HCT116 (cell line): ENCODE data around the gene RPS6KC1. TPM values are rescaled to one million over a fixed set of nuclear protein-coding genes. Genes with fewer than 3 reads are reported as not detected.

Experiments used
- ATAC-seq: fragments of 200-7000 bp; cut with Tn5 transposase; 2 replicates; pipeline ENCODE4 v1.9.1; 2020; ENCODE audit warnings: mild to moderate bottlenecking, moderate library complexity
- BruUV-seq: library from RNA; stranded (reverse); fragments of 400-500 nt; replicated peaks from 2 replicates; lab custom pipeline; 2021; lab: Mats Ljungman, UMichigan
- CTCF ChIA-PET: fragments of 300-600 bp; sonication (Branson Sonifier 250); formaldehyde crosslinking; loops from one replicate; lab custom pipeline; 2021; ENCODE audit warnings: antibody characterized with exemption; lab: Charles Lee
- POLR2A ChIA-PET: fragments of 300-600, 350-600 bp; sonication (Branson Sonifier 250); formaldehyde crosslinking; loops from one replicate; lab custom pipeline; 2021; ENCODE audit warnings: antibody characterized with exemption; lab: Charles Lee
- RAD21 ChIA-PET, 2 experiments: fragments of 300-600 bp; sonication (Branson Sonifier 250); formaldehyde crosslinking; loops; one replicate each; lab custom pipeline; 2023; ENCODE audit warnings: low total read pairs in 2 of 2; ENCODE audit not compliant: uncharacterized antibody in 2 of 2, unreplicated experiment in 2 of 2, low non-redundant PET in 1 of 2; lab: Charles Lee
- DNase-seq: peaks from one replicate; pipeline ENCODE4 v3.0.0-alpha.2; 2010; ENCODE audit warnings: low read depth, low spot score
- H2AFZ ChIP-seq: fragments of 200-600 bp; shearing (Covaris generic), sonication (generic); 2 replicates; pipeline ENCODE4 v1.6.1; 2017; ENCODE audit warnings: low read depth, mixed run types, mixed read lengths, antibody characterized with exemption, low read length; ENCODE audit not compliant: poor library complexity, severe bottlenecking
- H3K27ac ChIP-seq: 2 replicates; pipeline ENCODE4 v1.5.1; 2012; ENCODE audit warnings: low read depth, low read length
- H3K27me3 ChIP-seq: fragments of 200-600 bp; sonication (generic); 2 replicates; pipeline ENCODE4 v1.6.1; 2016; ENCODE audit warnings: mixed run types, low read length, mixed read lengths; ENCODE audit not compliant: insufficient read depth
- H3K36me3 ChIP-seq, 2 experiments: fragments of 200-500 bp in 1 of 2; fragments of 200-600 bp in 1 of 2; sonication (Bioruptor generic) in 1 of 2; sonication (generic) in 1 of 2; 2 replicates each; pipeline versions ENCODE4 v1.5.1 to v1.6.1; 2014 to 2016; ENCODE audit warnings: low read length in 2 of 2, inconsistent platforms in 1 of 2, mixed read lengths in 1 of 2, mixed run types in 1 of 2; ENCODE audit not compliant: insufficient read depth in 2 of 2, control insufficient read depth in 1 of 2
- H3K4me1 ChIP-seq, 2 experiments: fragments of 200-600 bp in 1 of 2; sonication (generic) in 1 of 2; 2 replicates each; pipeline versions ENCODE4 v1.5.1 to v1.6.1; 2012 to 2017; ENCODE audit warnings: low read length in 2 of 2, inconsistent platforms in 1 of 2, mild to moderate bottlenecking in 1 of 2, mixed read lengths in 1 of 2, mixed run types in 1 of 2, moderate library complexity in 1 of 2; ENCODE audit not compliant: insufficient read depth in 2 of 2, control insufficient read depth in 1 of 2
- H3K4me2 ChIP-seq: fragments of 200-600 bp; sonication (generic); 2 replicates; pipeline ENCODE4 v1.6.1; 2017; ENCODE audit warnings: mixed run types, low read length, mixed read lengths
- H3K4me3 ChIP-seq, 2 experiments: fragments of 200-600 bp in 1 of 2; sonication (generic) in 1 of 2; replicated peaks in 1 of 2; 2 replicates each; pipeline ENCODE4 v1.5.1; 2011 to 2016; ENCODE audit warnings: low read length in 2 of 2, control low read depth in 1 of 2, low read depth in 1 of 2, mild to moderate bottlenecking in 1 of 2, mixed read lengths in 1 of 2, mixed run types in 1 of 2
- H3K79me2 ChIP-seq: fragments of 200-600 bp; sonication (generic); 2 replicates; pipeline ENCODE4 v1.6.1; 2017; ENCODE audit warnings: mild to moderate bottlenecking, mixed run types, low read length, moderate library complexity, mixed read lengths; ENCODE audit not compliant: insufficient read depth
- H3K9ac ChIP-seq: fragments of 200-600 bp; sonication (generic); 2 replicates; pipeline ENCODE4 v1.6.1; 2016; ENCODE audit warnings: low read length, mixed read lengths
- H3K9me2 ChIP-seq: fragments of 200-600 bp; sonication (generic), shearing (Covaris generic); 2 replicates; pipeline ENCODE4 v1.6.1; 2017; ENCODE audit warnings: mixed run types, mild to moderate bottlenecking, moderate library complexity; ENCODE audit not compliant: insufficient read depth
- H3K9me3 ChIP-seq, 2 experiments: fragments of 200-500 bp in 1 of 2; fragments of 200-600 bp in 1 of 2; sonication (Bioruptor generic) in 1 of 2; sonication (generic) in 1 of 2; 2 replicates each; pipeline ENCODE4 v1.6.1; 2014 to 2017; ENCODE audit warnings: low read length in 2 of 2, mixed read lengths in 2 of 2, inconsistent platforms in 1 of 2, low read depth in 1 of 2, mild to moderate bottlenecking in 1 of 2, mixed run types in 1 of 2, moderate library complexity in 1 of 2; ENCODE audit not compliant: control insufficient read depth in 1 of 2, insufficient read depth in 1 of 2
- H4K20me1 ChIP-seq: fragments of 200-600 bp; sonication (generic), shearing (Covaris generic); 2 replicates; pipeline ENCODE4 v1.6.1; 2017; ENCODE audit warnings: mixed run types, mild to moderate bottlenecking, moderate library complexity; ENCODE audit not compliant: insufficient read depth
- CEBPB ChIP-seq: IDR thresholded peaks from 2 replicates; pipeline ENCODE4 v1.6.1; 2012; ENCODE audit warnings: low read depth
- CTCF ChIP-seq, 3 experiments: fragments of 200-600 bp in 1 of 3; sonication (generic) in 1 of 3; IDR thresholded peaks in 2 of 3; conservative IDR thresholded peaks in 1 of 3; 2 replicates each; pipeline ENCODE4 v1.5.1; 2012 to 2017; ENCODE audit warnings: low read depth in 2 of 3, low read length in 2 of 3, antibody characterized with exemption in 1 of 3, borderline replicate concordance in 1 of 3, control low read depth in 1 of 3, mild to moderate bottlenecking in 1 of 3, mixed read lengths in 1 of 3, mixed run types in 1 of 3, moderate library complexity in 1 of 3; ENCODE audit not compliant: insufficient read depth in 1 of 3
- ELF1 ChIP-seq: IDR thresholded peaks from 2 replicates; pipeline ENCODE4 v1.6.1; 2012; ENCODE audit warnings: low read depth, borderline replicate concordance
- EZH2phosphoT487 ChIP-seq: fragments of 200-600 bp; IDR thresholded peaks from 2 replicates; pipeline ENCODE4 v1.6.1; 2018; ENCODE audit warnings: antibody characterized with exemption, borderline replicate concordance
- FOSL1 ChIP-seq: IDR thresholded peaks from 2 replicates; pipeline ENCODE4 v1.6.1; 2012; ENCODE audit warnings: low read depth
- JUND ChIP-seq: IDR thresholded peaks from 2 replicates; pipeline ENCODE4 v1.6.1; 2012
- MAX ChIP-seq: IDR thresholded peaks from 2 replicates; pipeline ENCODE4 v1.6.1; 2012
- POLR2AphosphoS5 ChIP-seq: IDR thresholded peaks from 2 replicates; pipeline ENCODE4 v1.6.1; 2011; ENCODE audit warnings: mild to moderate bottlenecking, low read depth, low read length, moderate library complexity
- RAD21 ChIP-seq: IDR thresholded peaks from 2 replicates; pipeline ENCODE4 v1.6.1; 2012; ENCODE audit warnings: low read depth, mild to moderate bottlenecking
- REST ChIP-seq: IDR thresholded peaks from 2 replicates; pipeline ENCODE4 v1.6.1; 2012; ENCODE audit warnings: low read depth
- SIN3A ChIP-seq: IDR thresholded peaks from 2 replicates; pipeline ENCODE4 v1.6.1; 2012; ENCODE audit warnings: low read depth
- SP1 ChIP-seq: IDR thresholded peaks from 2 replicates; pipeline ENCODE4 v1.6.1; 2012; ENCODE audit warnings: low read depth
- TCF7L2 ChIP-seq: IDR thresholded peaks from 2 replicates; pipeline ENCODE4 v1.7.0; 2011; ENCODE audit warnings: borderline replicate concordance, inconsistent platforms; ENCODE audit not compliant: insufficient read depth, insufficient read length; ENCODE audit errors: extremely low read depth
- ZFX ChIP-seq: fragments of 450-650 bp; IDR thresholded peaks from 2 replicates; pipeline ENCODE4 v1.6.1; 2017
- ZNF274 ChIP-seq: fragments of 200-500 bp; sonication (Bioruptor generic); IDR thresholded peaks from 2 replicates; pipeline ENCODE4 v1.6.1; 2014; ENCODE audit warnings: mild to moderate bottlenecking, low read depth, low read length, inconsistent platforms
- intact Hi-C: fragments of 100-400 bp; cut with micrococcal nuclease; formaldehyde crosslinking; loops from 2 replicates; pipeline ENCODE4 v1.10.0; 2022
- total RNA-seq: library from RNA; stranded (reverse); gene quantifications from one replicate; pipeline ENCODE4 v1.2.1, GENCODE V29; 2021; ENCODE audit not compliant: unreplicated experiment

RPS6KC1 gene
- total RNA-seq, 1 experiment from 2014 or later, result 15.9 TPM

GRCh38 chr1:213138892-213139291 lies 87.9 kb downstream of the RPS6KC1 start:
- no peak for ATAC-seq
- intact Hi-C loops, result no loop called here
- no peak overlapping the region for H3K4me3 ChIP-seq
- RAD21 ChIA-PET, result no interaction called here
- no peak overlapping the region for H3K4me2 ChIP-seq
- peaks cover 8% of the 10 kb centered on the region for H3K79me2 ChIP-seq
- H3K36me3 ChIP-seq, result no peaks in the 10 kb centered on the region
- TF ChIP-seq CTCF (IDR thresholded peaks at IDR 0.05 in 2 of 3, conservative IDR thresholded peaks at IDR 0.05 in 1 of 3; ENCODE audit: borderline replicate concordance in 1 of 3, insufficient read depth in 1 of 3, low read depth in 2 of 3, low read length in 2 of 3) (no peak), EZH2phosphoT487 (no peak), MAX (no peak), FOSL1 (no peak), ZNF274 (no peak)
- no peak for DNase-seq
- BruUV-seq, result no TSS peak
- no peaks in the 10 kb centered on the region for H4K20me1 ChIP-seq
- CTCF ChIA-PET, result no interaction called here
- H3K9ac ChIP-seq, result no peak overlapping the region
- no peaks in the 10 kb centered on the region for H3K9me3 ChIP-seq
- no peaks in the 10 kb centered on the region for H3K9me2 ChIP-seq
- H3K4me1 ChIP-seq, result peaks cover 0 to 8% of the 10 kb centered on the region in 2 experiments; a peak in 2 of 4 replicates
- no peak overlapping the region for H3K27ac ChIP-seq
- no peak overlapping the region for H2AFZ ChIP-seq
- POLR2A ChIA-PET, result no interaction called here
- H3K27me3 ChIP-seq, result no peaks in the 10 kb centered on the region

- ChIA-PET POLR2A (no interaction called here), RAD21 (no interaction called here), CTCF (no interaction called here)
- Histone ChIP-seq H3K9me3 (no peaks in the 10 kb centered on the region; a peak in 1 of 4 replicates), H3K79me2 (no peaks in the 10 kb centered on the region; the same call in 1 of the 2 replicates), H3K4me2 (no peak overlapping the region), H3K36me3 (no peaks in the 10 kb centered on the region), H4K20me1 (no peaks in the 10 kb centered on the region), H3K9me2 (no peaks in the 10 kb centered on the region), H3K9ac (no peak overlapping the region), H3K27ac (no peak overlapping the region), H3K4me3 (no peak overlapping the region), H2AFZ (no peak overlapping the region), H3K4me1 (no peaks in the 10 kb centered on the region), H3K27me3 (no peaks in the 10 kb centered on the region)
- no TSS peak for BruUV-seq
- intact Hi-C loops, result no loop called here
- DNase-seq (no peak), ATAC-seq (no peak)
- TF ChIP-seq SIN3A (no peak), CEBPB (no peak), POLR2AphosphoS5 (no peak), JUND (no peak), TCF7L2 (no peak), ELF1 (no peak), REST (no peak), FOSL1 (no peak), MAX (no peak), RAD21 (no peak), ZNF274 (no peak), ZFX (no peak), EZH2phosphoT487 (no peak), SP1 (no peak)
Observed at GRCh38 chr1:213148905-213149304, 97.9 kb downstream of the RPS6KC1 start.
